A549 treated with CORT108297 at 1 μM for 4 hours (cell line): ENCODE measurements around the gene CCL18. TPM values are rescaled to one million over a fixed set of nuclear protein-coding genes. Genes with fewer than 3 reads are reported as not detected.

Experiments used
- total RNA-seq: library from RNA; stranded (reverse); fragments of 200-300 nt; extraction: Qiagen RNA extraction; gene quantifications from 5 replicates; pipeline ENCODE4 v1.2.3, GENCODE V29; 2022

CCL18 gene
- total RNA-seq, result not detected in 5 replicates

DNA sequence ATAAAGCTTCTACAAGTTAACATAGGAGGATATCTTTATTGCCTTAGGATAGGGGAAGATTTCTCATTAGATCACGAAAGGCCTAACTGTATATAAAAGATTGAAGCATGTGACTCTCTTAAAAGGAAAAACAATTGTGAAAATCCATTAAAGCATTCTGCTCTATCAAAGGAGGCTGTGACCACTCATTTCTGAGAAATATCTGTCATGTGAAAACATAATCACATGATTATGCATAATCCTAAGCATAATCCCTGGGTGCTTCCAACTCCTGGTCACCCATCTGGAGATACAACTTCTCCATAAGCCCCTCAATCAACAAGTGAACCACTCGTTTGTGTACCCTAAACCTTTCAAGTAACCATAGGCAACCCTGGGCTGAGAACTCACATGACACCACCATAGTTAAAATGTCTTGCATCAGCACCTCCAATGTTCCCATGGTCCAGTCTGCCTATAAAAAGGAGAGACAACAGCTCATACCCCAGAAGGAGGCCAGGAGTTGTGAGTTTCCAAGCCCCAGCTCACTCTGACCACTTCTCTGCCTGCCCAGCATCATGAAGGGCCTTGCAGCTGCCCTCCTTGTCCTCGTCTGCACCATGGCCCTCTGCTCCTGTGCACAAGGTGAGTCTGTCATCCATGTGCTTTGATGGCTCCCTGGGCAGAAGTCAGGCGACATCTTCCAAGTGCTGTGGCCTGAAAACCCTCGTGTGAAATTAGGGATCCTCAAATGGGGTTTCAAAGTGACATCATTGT, at the start of gene CCL18:
CCL18 (plus strand) TSS at position 487 of the 756 bp plus-strand sequence; CDS start at position 558, 71 bp downstream.

DNA sequence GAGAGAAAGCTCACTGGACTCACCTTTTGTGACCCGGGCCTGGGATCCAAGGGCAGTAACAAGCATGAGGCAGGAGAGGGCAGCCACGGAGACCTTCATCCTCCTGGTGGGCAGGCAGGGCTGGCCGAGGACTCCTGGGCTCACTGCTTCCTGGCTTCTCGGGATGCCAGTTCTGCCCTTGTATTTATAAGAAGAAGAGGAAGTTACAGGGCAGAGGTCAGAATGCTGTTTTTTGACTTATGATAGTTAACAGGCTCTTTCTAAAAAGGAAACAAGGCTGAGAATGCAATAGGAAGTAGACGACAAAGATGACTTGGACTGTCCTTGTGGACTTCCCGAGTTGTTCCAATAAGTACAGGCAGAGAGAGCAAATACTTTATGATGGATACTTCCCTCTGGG, 46.3 kb upstream of the CCL18 start, which contains the start of gene CCL23:
CCL23 (minus strand) TSS at position 174 of the 400 bp plus-strand sequence; CDS start at position 99, 75 bp downstream.

DNA sequence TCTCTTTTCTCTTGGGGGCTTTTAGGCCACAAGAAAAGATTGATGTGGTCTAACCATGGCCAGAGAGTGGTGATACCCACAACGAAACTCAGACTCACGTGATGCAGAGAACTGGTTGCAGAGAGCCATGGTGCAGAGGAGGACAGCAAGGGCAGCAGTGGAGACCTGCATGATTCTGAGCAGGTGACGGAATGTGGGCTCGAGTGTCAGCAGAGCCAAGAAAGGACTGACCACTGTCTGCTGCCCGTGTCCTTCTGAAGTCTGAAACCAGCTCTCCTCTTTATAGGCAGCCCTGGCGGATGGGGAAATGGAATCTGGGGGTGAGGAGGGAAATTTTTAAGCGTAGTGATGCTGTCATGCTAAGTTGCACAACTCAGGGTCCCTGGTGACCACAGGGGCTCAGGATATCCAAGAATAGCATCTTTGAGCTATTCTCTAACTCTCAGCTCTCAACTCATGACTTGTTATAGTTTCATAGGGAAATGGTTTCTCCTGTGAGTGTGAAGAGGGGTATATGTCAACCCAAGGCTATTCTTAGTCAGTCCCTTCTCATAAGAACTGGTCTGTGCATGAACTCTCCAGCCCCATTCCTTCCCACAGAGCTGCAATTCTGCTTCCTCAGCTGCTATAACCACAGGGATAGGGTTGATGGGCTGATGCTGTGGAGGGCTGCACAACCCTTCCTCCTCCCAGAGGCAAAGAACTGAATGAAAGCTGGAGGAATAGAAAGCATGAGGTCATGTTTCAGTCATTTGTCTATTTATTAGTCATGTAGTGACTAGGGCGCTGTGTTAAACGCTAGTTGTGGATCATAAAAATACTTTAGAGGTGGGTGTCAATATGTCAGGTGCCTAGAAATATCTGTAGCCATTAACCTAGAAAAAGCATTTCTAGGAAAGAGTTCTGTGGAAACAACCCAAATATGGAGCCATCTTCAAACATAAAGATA, 26.1 kb downstream of the CCL18 start, which contains the start of gene CCL3:
CCL3 (minus strand) TSS at position 256 of the 949 bp plus-strand sequence; CDS start at position 171, 85 bp downstream.

DNA sequence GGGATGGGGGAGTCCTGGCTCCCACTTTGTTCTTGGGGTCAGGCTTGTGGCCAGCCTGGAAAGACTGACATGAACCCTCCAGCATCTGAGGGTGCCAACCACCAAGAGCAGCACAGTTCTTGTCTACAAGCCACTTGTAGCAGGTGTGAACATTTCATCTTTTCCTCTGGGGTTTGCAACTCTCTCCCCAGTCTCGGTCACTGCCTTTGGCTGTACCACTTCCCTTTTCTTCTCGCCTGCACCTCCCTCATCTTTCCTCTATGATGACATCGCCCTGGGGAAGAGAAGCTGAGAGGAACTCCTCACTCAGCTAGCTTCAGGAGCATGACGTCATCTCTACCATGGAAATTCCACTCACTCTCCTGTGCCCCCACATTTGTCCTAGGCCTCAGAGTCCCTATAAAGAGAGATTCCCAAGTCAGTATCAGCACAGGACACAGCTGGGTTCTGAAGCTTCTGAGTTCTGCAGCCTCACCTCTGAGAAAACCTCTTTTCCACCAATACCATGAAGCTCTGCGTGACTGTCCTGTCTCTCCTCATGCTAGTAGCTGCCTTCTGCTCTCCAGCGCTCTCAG, 39.4 kb downstream of the CCL18 start, which contains the start of gene CCL4:
CCL4 (plus strand) TSS at position 427 of the 575 bp plus-strand sequence; CDS start at position 506, 79 bp downstream.

Other genes with a start within 250 kb of the CCL18 start
- not detected in 5 replicates for gene HEATR9, start 195.4 kb upstream of the CCL18 start, total RNA-seq
- 0.92 to 1.9 TPM (median 1.4 TPM) in 5 replicates for gene CCL5, start 183.9 kb upstream of the CCL18 start, total RNA-seq
- 3.3 to 3.5 TPM (median 3.4 TPM) in 5 replicates for gene RDM1, start 133.5 kb upstream of the CCL18 start, total RNA-seq
- gene LYZL6, start 120.6 kb upstream of the CCL18 start, total RNA-seq, result not detected in 5 replicates
- not detected in 5 replicates for gene CCL16, start 82.8 kb upstream of the CCL18 start, total RNA-seq
- not detected in 5 replicates for gene CCL14, start 77.5 kb upstream of the CCL18 start, total RNA-seq
- not detected in 5 replicates for gene CCL15, start 62.7 kb upstream of the CCL18 start, total RNA-seq
- not detected in 5 replicates for gene CCL23, start 46.3 kb upstream of the CCL18 start, total RNA-seq
- gene CCL3, start 25.9 kb downstream of the CCL18 start, total RNA-seq, result not detected in 5 replicates
- 0.15 TPM in 1 of 5 replicates, not detected in the others for gene CCL4, start 39.6 kb downstream of the CCL18 start, total RNA-seq
- gene TBC1D3B, start 112.4 kb downstream of the CCL18 start, total RNA-seq, result 2.4 to 5.3 TPM (median 2.9 TPM) in 5 replicates
- not detected in 5 replicates for gene CCL3L1, start 132.5 kb downstream of the CCL18 start, total RNA-seq
- gene CCL4L2, start 146.8 kb downstream of the CCL18 start, total RNA-seq, result not detected in 5 replicates
- gene TBC1D3I, start 200.3 kb downstream of the CCL18 start, total RNA-seq, result 0.08 to 0.36 TPM (median 0.14 TPM) in 5 replicates